GM19035 (cell line): Measurements from ENCODE around the gene IL15.
"Not testable (repeated sequence)": the region's sequence is repeated elsewhere in the genome, so short reads cannot be mapped to it uniquely, and the experiment has no call there.

ENCODE experiments used
- ATAC-seq: cut with Tn5 transposase; IDR thresholded peaks from one replicate; pipeline ENCODE4 v1.9.1; 2021; ENCODE audit not compliant: unreplicated experiment

Gene IL15

GRCh38 chr4:141636082-141636770, at the start of gene IL15:
IL15 (plus strand) TSS chr4:141636583; CDS start chr4:141719465, 82,882 bp downstream.
- peak; percentile 62 for ATAC-seq

- no peak for ATAC-seq
Observed at GRCh38 chr4:141587897-141588296, 48.5 kb upstream of the IL15 start.

GRCh38 chr4:141595531-141595930, 40.9 kb upstream of the IL15 start:
- no peak for ATAC-seq

GRCh38 chr4:141599853-141600252, 36.5 kb upstream of the IL15 start:
- no peak for ATAC-seq

- not testable (repeated sequence) for ATAC-seq
Observed at GRCh38 chr4:141604683-141605082, 31.7 kb upstream of the IL15 start.

GRCh38 chr4:141605425-141605856, 30.9 kb upstream of the IL15 start:
- ATAC-seq = no peak

GRCh38 chr4:141609243-141609642, 27.1 kb upstream of the IL15 start:
- ATAC-seq = no peak

- ATAC-seq = no peak
Observed at GRCh38 chr4:141610365-141610764, 26.0 kb upstream of the IL15 start.

GRCh38 chr4:141614878-141615586, 21.4 kb upstream of the IL15 start:
- no peak for ATAC-seq

- not testable (repeated sequence) for ATAC-seq
Observed at GRCh38 chr4:141615587-141615918, 20.8 kb upstream of the IL15 start.

- ATAC-seq = no peak
Observed at GRCh38 chr4:141620715-141621114, 15.7 kb upstream of the IL15 start.

GRCh38 chr4:141625023-141625422, 11.4 kb upstream of the IL15 start:
- ATAC-seq = no peak

GRCh38 chr4:141630854-141631253, 5.5 kb upstream of the IL15 start:
- ATAC-seq = no peak

- peak; percentile 47 for ATAC-seq
Observed at GRCh38 chr4:141635736-141636081, 674 bp upstream of the IL15 start.

- ATAC-seq = peak; percentile 46
Observed at GRCh38 chr4:141636771-141637460, 533 bp downstream of the IL15 start.

GRCh38 chr4:141637565-141637964, 1.2 kb downstream of the IL15 start:
- ATAC-seq = peak; percentile 25

- ATAC-seq = no peak
Observed at GRCh38 chr4:141638230-141638629, 1.8 kb downstream of the IL15 start.

GRCh38 chr4:141640696-141641095, 4.3 kb downstream of the IL15 start:
- ATAC-seq = no peak

GRCh38 chr4:141642063-141642462, 5.7 kb downstream of the IL15 start:
- ATAC-seq = no peak

GRCh38 chr4:141642711-141643110, 6.3 kb downstream of the IL15 start:
- no peak for ATAC-seq

- ATAC-seq = peak; percentile 51
Observed at GRCh38 chr4:141643557-141643956, 7.2 kb downstream of the IL15 start.
